Choroid plexus epithelial cell (primary cell): ENCODE data around the gene EFHC1.

Experiments
- DNase-seq: peaks from one replicate; pipeline ENCODE4 v3.0.0-alpha.2; 2010; ENCODE audit warnings: low read depth
- H3K4me3 ChIP-seq: 2 replicates; pipeline ENCODE4 v1.5.1; 2011; ENCODE audit warnings: low read depth, mild to moderate bottlenecking, control low read depth, low read length, moderate library complexity
- CTCF ChIP-seq: conservative IDR thresholded peaks from 2 replicates; pipeline ENCODE4 v1.5.1; 2011; ENCODE audit warnings: low read depth, mild to moderate bottlenecking, control low read depth, inconsistent platforms, low read length, moderate library complexity

EFHC1 gene

GRCh38 chr6:52541135-52541534 lies 121.0 kb downstream of the EFHC1 start:
- no peak overlapping the region for H3K4me3 ChIP-seq

GRCh38 chr6:52543262-52543661 lies 123.1 kb downstream of the EFHC1 start:
- DNase-seq: peak; percentile 66
- no peak overlapping the region for H3K4me3 ChIP-seq
- no peak for TF ChIP-seq CTCF

More at GRCh38 chr6:52541135-52541534, 121.0 kb downstream of the EFHC1 start:
- TF ChIP-seq CTCF: no peak
- no peak for DNase-seq

- TF ChIP-seq CTCF: no peak
- no peak overlapping the region for H3K4me3 ChIP-seq
- DNase-seq: peak; percentile 73
Measured at GRCh38 chr6:52543729-52544601, 123.8 kb downstream of the EFHC1 start.

- TF ChIP-seq CTCF: no peak
- H3K4me3 ChIP-seq: no peak overlapping the region
- DNase-seq: peak; percentile 46
Measured at GRCh38 chr6:52544602-52545405, 124.7 kb downstream of the EFHC1 start.

- DNase-seq: no peak
- TF ChIP-seq CTCF: no peak
- H3K4me3 ChIP-seq: no peak overlapping the region
Measured at GRCh38 chr6:52545406-52546119, 125.4 kb downstream of the EFHC1 start.

- DNase-seq: no peak
- H3K4me3 ChIP-seq: no peak overlapping the region
- no peak for TF ChIP-seq CTCF
Measured at GRCh38 chr6:52546192-52546591, 126.0 kb downstream of the EFHC1 start.
